Activated effector memory CD4-positive, alpha-beta T cell treated with Interleukin-2 at 50 U/mL for 16 hours (primary cell): ENCODE data around the gene RAB4A.
"Not testable (repeated sequence)": the region's sequence is repeated elsewhere in the genome, so short reads cannot be mapped to it uniquely, and the experiment has no call there.

ENCODE experiments used
- DNase-seq: peaks from one replicate; pipeline ENCODE4 v3.0.0-alpha.2; 2020

The RAB4A gene

GRCh38 chr1:229300099-229300757 lies 29.3 kb downstream of the RAB4A start:
- no peak for DNase-seq

- no peak for DNase-seq
Measured at GRCh38 chr1:229302740-229303139, 31.8 kb downstream of the RAB4A start.

DNA sequence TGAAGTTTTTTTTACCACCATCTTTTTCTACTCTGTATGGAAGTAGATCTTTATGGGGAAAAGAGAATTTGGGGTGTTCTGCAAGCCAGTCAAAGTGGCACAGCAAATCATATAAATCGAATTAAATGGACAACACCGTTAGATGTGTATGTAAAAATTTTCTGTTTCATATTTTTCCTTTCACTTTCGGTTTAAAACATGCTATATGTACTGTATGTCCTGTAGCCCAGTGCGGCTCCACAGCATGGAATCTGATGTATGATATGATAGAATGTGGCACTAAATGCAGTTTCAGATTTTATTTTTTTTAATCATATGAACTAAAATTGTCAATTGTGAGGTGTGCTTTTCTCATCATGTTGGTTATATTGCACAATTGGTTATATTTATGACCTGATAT lies 32.9 kb downstream of the RAB4A start:
- DNase-seq = no peak

- no peak for DNase-seq
Measured at GRCh38 chr1:229305392-229305791, 34.5 kb downstream of the RAB4A start.

DNA sequence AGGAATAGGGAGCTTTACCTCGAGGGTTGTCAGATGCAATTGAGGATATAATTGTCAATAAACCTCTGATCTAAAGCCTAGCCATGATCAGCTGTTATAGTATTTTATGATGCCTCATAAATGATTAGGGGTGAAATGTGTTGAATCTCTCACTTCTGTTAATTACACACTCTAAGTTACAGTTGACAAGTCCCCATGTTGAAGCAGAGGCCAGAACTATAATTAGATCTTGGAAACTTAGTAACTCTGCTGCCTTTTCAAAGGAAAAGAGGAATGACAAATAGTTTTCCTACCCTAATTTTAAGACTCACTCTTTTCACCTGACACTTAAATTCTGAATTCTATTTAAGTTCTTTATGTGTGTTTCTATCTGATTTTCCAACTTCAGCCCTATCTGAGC lies 38.2 kb downstream of the RAB4A start:
- DNase-seq = no peak

DNA sequence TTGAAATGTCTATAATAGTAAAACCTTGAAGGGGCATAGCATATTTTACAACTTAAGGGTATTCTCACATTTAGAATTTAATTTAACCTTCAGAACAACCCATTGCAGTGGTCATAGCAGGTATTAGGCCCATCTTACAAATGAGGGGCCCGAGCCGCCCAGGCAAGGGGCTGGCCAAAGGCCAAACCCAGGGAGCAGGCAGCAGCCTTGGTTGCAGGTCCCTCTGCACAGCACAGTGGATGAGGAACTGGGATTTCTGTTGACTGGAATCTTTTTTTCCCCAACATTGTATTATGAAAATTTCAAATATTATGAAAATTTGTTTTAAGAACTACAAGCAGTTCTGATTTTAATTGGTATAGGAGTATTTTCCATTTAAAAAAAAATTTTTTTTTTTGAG lies 38.8 kb downstream of the RAB4A start:
- DNase-seq = no peak

DNA sequence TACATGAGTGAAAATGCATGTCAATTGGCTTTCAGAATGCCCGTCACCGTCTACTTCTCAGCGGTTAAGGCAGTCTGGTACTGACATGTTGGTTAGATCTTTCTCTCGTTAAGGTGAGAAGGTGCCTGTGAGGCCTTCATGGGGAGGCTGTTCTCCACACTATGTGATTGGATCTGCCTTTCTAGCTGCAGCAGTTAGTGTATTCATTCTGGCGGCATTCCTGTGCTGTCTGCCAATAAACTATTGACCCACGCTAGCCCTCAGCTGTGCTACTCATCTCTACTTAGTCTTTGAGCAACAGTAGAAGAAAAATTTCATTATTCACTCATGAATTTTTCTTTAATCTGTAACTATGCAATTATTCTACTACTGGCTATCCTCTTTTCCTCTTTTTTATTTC lies 39.9 kb downstream of the RAB4A start:
- DNase-seq = no peak

DNA sequence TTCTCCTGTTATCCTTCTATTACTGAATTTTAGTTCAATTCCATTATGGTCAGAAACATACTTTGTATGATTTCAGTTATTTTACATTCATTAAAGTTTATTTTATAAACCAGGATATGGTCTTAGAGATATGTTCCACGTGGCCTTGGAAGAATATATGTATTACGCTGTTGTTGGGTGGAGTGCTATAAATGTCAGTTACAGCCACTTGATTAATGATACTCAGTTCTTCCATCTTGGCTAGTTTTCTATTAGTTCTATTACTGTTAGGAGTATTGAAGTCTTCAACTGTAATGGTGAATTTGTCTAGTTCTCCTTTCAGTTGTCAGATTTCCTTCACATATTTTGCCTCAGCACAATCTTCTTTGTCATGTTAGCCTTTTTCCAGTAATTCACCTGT lies 45.3 kb downstream of the RAB4A start:
- no peak for DNase-seq

DNA sequence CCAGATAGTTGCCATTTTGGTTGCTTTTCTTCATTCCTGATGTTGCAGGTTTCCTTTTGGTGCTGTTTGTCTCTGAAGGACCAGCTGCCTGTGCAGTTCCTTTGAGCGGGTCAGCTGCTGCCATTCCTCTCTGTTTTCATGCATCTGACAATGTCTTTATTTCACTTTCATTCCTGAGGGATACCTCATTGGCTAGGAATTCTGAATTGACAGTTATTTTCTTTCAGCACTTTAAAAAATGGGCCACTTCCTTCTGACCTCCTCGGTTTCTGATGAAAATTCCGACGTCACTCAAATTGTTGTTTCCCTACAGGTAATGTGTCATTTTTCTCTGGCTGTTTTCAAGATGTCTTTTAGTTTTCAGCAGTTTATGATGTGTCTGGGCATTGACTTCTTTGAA lies 47.1 kb downstream of the RAB4A start:
- no peak for DNase-seq

DNA sequence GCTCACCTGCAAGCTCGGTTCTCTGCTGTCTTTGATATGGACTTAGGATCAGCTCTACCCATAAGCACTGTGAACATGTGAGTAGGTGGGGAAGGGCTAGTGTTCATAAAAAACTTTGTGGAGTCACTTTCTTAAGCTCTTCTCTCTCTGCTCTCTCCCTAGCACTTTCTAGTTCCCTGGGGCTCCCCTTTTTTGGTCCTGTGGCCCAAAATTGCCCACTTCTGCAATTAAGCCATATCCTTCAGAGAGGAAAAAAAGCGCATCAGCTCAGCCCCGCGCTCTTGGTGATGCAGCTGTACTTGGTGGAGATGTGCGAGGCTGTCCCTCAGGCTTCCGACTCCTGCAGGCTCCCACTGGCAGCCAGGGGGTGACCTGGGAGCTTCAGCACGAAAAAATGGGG lies 48.6 kb downstream of the RAB4A start:
- DNase-seq = no peak

- no peak for DNase-seq
Measured at GRCh38 chr1:229323201-229323600, 52.3 kb downstream of the RAB4A start.

- no peak for DNase-seq
Measured at GRCh38 chr1:229323885-229324553, 53.1 kb downstream of the RAB4A start.

DNA sequence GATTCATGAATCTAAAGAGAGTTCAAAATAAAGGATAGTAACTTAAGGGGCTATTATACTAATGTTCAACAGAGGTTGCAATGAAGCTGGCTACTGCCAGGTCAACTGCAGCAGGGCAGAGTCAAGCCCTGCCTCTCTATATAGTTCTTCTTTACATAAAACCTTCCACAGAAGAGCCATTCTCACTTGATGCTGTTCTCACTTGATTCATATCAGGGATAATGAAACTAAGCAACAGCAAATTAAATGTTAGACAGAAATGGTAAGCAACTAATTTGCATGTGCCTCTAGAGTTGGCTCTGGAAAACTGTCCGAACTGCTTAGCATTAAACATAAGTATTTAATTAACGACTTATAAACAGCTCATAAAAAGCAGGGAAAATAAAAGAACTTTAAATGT lies 54.5 kb downstream of the RAB4A start:
- no peak for DNase-seq

- no peak for DNase-seq
Measured at GRCh38 chr1:229325853-229326487, 55.1 kb downstream of the RAB4A start.

- DNase-seq = no peak
Measured at GRCh38 chr1:229326601-229327000, 55.7 kb downstream of the RAB4A start.

- DNase-seq = not testable (repeated sequence)
Measured at GRCh38 chr1:229327765-229328164, 56.9 kb downstream of the RAB4A start.

GRCh38 chr1:229328598-229329362 lies 57.9 kb downstream of the RAB4A start:
- DNase-seq = no peak

DNA sequence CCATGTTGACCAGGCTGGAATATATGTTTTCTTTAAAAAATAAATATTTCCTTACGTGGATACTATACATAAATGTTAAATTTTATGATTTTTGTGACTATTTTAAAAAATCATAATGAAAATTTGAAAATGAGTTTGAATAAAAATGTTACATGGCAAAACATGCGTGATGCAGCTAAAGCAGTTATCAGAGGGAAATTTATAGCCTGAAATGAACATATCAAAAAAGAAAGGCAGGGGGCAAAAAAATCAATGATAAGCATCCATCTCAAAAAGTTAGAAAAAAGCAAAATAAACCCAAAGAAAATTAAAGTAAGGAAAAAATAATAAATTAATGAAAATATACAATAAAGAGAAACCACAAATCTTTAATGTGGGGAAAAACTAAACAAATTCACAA lies 63.4 kb downstream of the RAB4A start:
- no peak for DNase-seq

DNA sequence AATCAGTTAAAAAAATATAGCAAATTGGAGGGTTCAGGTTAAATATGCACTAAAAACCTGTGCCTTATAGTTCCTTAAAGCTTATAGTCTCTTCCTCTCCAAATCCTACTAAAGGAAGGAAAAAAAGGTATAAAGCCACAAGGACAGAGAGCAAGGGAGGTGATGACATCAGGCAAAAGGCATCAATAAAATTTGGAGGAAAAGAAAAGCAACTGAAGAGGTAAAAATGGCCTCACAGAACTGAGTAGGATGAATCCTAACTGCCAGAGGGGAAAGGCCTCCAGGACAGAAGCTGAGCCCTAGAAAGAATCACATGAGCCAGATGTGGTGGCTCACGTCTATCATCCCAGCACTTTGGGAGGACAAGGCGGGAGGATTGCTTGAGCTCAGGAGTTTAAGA lies 63.8 kb downstream of the RAB4A start:
- DNase-seq = no peak

GRCh38 chr1:229336345-229336744 lies 65.4 kb downstream of the RAB4A start:
- no peak for DNase-seq

DNA sequence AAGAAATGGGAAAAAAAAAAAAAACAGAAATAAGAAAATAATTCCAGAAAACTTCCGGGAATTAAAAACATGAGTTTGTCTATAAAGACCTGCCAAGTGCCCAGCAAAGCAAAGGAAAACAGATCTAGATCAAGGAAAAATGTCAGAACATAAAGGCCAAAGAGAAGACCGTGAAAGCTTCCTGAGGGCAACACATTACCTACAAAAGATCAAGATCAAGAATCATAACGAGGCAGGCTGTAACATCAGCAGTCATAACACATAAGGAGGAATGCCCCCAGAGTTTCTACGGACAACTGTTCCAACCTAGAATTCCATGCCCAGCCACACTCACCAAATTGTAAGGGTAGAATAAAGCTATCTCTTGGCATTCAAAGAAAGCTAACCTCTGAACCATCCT lies 68.2 kb downstream of the RAB4A start:
- no peak for DNase-seq

- no peak for DNase-seq
Measured at GRCh38 chr1:229339520-229339919, 68.6 kb downstream of the RAB4A start.

GRCh38 chr1:229340496-229340895 lies 69.6 kb downstream of the RAB4A start:
- no peak for DNase-seq
